GM10248 (cell line): ENCODE data around the gene TARBP1.
A peak's percentile ranks its signal among the peaks of the same experiment; 100 is the strongest.
"Not testable (repeated sequence)": the region's sequence is repeated elsewhere in the genome, so short reads cannot be mapped to it uniquely, and the experiment has no call there.

Experiments
- CTCF ChIA-PET: fragments of 300-600 bp; sonication (Branson Sonifier 250); formaldehyde crosslinking; extraction: SDS; loops from one replicate; lab custom pipeline; 2021; ENCODE audit warnings: antibody characterized with exemption; lab: Yijun Ruan, JAX
- POLR2A ChIA-PET: fragments of 350-650 bp; sonication (Branson Sonifier 250); formaldehyde crosslinking; extraction: SDS; loops from one replicate; lab custom pipeline; 2020; ENCODE audit warnings: antibody characterized with exemption; lab: Yijun Ruan, JAX
- DNase-seq: peaks from one replicate; pipeline ENCODE4 v3.0.0; 2012; ENCODE audit errors: extremely low spot score
- TF ChIP-seq, protein P1 (sequence below): IDR thresholded peaks from 2 replicates; pipeline ENCODE4 v1.5.1; 2012; ENCODE audit warnings: mild to moderate bottlenecking, low read depth; ENCODE audit errors: extremely low read depth, missing control alignments, control extremely low read depth

Gene TARBP1

DNA sequence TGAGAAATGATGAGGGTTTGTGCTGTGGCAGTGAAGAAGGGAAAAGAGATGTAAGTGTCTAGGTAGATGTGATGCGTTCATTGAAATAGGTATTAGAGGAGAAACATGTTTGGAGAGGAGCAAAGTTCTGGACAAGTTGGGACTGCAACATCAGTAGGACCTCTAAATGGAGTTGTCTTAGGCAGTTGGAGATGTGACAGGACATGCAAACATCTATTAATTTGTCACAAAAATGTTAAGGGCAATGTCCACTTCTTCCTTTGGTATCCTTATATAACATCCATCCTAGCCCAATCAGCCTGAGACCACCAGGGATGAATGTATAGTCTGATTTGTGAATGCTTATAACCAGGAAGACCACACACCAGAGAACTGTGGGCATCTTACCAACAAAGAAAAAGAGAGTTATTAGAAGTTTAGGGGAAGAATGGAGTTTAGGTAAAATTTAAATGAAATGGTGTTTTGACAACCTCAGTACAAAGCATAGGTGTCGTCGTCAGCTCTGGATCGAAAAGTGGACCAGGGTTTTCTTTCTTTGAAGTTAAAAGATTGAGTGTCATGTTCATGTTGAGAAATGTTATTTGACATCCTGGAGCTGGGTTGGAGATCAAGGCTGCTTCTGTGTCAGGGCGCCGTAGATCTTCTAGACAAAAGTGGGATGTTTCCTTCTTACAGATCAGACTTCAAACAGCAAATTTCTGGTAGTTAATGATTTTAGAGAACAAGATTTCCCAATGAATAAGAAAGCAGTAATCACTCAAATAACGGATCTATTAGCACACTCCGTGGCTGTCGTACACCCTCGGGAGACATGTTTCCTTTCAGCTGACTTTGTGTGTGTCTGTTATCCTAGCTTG, 97.1 kb downstream of the TARBP1 start:
- DNase-seq: no peak
- CTCF ChIA-PET: interaction anchor here (1.3 kb wide), 1 partner anchor 8 kb away, joined by 4 read pairs; the partner anchor contains the start of gene COA6
- TF ChIP-seq, protein P1, sequence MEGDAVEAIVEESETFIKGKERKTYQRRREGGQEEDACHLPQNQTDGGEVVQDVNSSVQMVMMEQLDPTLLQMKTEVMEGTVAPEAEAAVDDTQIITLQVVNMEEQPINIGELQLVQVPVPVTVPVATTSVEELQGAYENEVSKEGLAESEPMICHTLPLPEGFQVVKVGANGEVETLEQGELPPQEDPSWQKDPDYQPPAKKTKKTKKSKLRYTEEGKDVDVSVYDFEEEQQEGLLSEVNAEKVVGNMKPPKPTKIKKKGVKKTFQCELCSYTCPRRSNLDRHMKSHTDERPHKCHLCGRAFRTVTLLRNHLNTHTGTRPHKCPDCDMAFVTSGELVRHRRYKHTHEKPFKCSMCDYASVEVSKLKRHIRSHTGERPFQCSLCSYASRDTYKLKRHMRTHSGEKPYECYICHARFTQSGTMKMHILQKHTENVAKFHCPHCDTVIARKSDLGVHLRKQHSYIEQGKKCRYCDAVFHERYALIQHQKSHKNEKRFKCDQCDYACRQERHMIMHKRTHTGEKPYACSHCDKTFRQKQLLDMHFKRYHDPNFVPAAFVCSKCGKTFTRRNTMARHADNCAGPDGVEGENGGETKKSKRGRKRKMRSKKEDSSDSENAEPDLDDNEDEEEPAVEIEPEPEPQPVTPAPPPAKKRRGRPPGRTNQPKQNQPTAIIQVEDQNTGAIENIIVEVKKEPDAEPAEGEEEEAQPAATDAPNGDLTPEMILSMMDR: no peak
- POLR2A ChIA-PET: no interaction called here

DNA sequence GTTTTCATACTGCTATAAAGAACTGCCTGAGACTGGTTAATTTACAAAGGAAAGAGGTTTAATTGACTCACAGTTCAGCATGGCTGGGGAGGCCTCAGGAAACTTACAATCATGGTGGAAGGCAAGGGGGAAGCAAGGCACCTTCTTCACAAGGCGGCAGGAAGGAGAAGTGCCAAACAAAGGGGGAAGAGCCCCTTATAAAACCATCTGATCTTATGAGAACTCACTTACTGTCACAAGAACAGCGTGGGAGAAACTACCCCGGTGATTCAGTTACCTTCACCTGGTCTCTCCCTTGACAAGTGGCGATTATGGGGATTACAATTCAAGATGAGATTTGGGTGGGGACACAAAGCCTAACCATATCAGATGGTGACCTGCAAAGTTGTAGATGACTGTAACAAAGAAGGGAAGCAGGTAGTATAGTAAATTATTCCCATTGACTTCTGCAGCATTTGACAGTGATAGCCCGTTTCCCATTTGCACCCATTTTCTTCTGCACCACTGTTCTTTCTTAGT, 99.3 kb downstream of the TARBP1 start:
- POLR2A ChIA-PET, DNase-seq, CTCF ChIA-PET: not testable (repeated sequence)

DNA sequence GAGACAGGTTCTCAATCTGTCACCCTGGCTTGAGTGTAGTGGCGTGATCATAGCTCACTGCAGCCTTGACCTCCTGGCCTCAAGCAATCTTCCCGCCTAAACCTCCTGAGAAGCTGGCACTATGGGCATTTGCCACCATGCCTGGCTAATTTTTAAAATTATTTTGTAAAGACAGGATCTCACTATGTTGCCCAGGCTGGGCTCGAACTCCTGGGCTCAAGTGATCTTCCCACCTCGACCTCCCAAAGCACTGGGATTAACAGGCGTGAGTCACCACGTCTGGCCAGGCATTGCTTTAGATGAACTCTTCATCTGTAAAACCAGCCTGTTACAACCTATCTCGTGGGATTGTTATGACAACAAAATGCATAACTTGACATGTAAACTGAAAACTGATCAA, 103.3 kb downstream of the TARBP1 start:
- CTCF ChIA-PET: no interaction called here

DNA sequence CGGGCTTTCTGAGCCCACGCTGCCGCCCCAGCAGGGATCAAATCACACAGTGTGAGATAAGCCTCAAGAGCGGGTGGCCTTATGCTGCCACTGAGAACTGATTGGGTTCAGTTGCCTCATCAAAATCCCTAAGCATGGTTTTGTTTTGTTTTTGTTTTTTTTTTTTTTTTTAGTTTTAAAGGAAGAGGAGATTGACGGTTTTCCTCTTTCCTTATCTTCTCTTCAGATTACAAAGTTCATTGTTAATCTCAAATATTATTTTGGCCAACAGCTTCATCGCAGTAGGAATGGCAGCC, 105.1 kb downstream of the TARBP1 start:
- ChIA-PET CTCF (interaction anchor here (0.6 to 1.5 kb wide), 5 partner anchors 8 to 1131 kb away, joined by 3 to 4 read pairs (median 3); no protein-coding TSS in a partner anchor), POLR2A (interaction anchor here (0.5 kb wide), 1 partner anchor 853 kb away, joined by 3 read pairs; no protein-coding TSS in a partner anchor)
- no peak for DNase-seq
- TF ChIP-seq, protein P1: no peak

More for the DNA sequence above, 103.3 kb downstream of the TARBP1 start:
- POLR2A ChIA-PET: interaction anchor here (0.7 kb wide), 1 partner anchor 46 kb away, joined by 5 read pairs; no protein-coding TSS in a partner anchor
- TF ChIP-seq, protein P1: no peak
- DNase-seq: no peak

DNA sequence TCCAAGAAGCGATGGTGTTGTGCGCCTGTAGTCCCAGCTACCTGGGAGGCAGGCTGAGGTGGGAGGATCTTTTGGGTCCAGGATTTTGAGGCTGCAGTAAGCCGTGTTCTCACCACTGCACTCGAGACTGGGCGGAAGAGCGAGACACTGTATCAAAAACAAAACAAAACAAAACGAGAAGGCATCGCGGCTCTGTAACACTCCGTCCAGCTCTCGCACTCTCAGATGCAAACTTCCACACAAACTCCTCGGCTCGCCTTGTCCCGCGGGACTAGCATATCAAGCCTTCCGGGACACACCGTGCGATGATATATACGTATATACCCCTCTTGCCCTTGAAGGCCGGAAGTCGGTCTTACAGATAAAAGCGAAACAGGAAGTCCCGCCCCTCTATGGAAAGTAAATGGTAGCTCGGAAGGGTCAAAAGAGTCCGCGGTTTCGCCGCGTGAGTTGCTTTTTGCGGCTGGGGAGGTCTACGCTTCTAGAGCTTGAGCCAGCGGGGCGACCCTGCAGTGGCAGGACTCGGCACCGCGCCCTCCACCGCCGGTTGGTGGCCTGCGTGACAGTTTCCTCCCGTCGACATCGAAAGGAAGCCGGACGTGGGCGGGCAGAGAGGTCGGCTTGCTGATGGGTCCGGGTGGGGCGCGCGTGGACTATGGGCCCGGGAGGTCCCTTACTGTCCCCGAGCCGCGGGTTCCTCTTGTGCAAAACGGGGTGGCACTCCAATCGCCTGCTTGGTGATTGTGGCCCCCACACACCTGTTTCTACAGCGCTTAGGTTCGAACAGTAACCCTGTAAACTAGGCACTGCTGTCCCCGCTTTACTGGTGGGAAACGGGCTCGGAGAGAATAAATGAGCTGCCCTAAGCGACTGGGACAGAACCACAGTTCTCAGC, 105.7 kb downstream of the TARBP1 start, which contains the start of gene COA6:
TSS of gene COA6 (plus strand) at position 393 of the 895 bp plus-strand sequence. CDS start at position 404, 11 bp downstream.
- DNase-seq: peak; percentile 89
- TF ChIP-seq, protein P1: no peak
- ChIA-PET CTCF (interaction anchor here (0.6 to 1.5 kb wide), 6 partner anchors 9 to 1131 kb away, joined by 3 to 4 read pairs (median 3); no protein-coding TSS in a partner anchor), POLR2A (interaction anchor here (0.5 kb wide), 1 partner anchor 854 kb away, joined by 3 read pairs; no protein-coding TSS in a partner anchor)

DNA sequence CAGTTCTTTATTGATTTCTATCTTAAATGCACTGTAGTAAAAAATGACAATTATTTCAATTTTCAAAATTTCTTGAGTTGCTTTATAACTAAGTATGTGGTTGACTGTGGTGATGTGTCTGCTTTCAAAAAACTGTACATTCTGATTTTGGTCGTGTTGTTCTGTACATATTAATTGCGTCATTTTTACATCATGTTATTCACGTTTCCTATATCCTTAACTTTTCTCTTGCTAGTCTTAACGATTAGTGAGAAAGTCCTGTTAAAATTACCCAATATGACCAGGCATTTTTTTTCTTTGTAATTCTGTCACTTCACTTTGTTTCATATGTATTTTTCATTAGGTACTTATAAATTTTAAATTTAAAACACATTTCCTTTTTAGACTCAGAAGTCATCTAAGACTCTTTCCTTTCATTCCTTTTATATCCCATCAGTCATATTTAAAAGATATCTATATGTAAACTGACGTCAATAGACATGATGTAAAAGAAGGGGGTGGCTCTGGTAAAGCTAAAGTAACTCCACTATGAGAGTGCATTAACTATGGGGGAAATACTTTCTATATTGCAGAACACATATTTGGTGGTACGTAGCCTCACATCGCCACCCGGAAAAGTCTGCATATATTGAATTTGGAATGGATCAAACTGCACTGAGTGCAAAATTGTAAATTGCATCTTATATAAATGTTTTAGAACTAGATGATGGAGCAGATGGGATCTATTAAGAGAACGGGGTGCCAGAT, 106.8 kb downstream of the TARBP1 start:
- DNase-seq: no peak
- TF ChIP-seq, protein P1: no peak
- ChIA-PET CTCF (interaction anchor here (0.8 kb wide), 1 partner anchor 83 kb away, joined by 3 read pairs; no protein-coding TSS in a partner anchor), POLR2A (no interaction called here)
